K562 (cell line): ENCODE measurements around the gene STX11.

Experiments
- FOSL1 ChIP-seq: fragments of 200-800 bp; sonication (Bioruptor generic); conservative IDR thresholded peaks from 2 replicates; pipeline ENCODE4 v1.6.1; 2016; ENCODE audit warnings: missing genetic modification characterization, missing compliant biosample characterization
- HDGF ChIP-seq: fragments of 450-650 bp; IDR thresholded peaks from 2 replicates; pipeline ENCODE4 v1.6.1; 2016
- KDM1A ChIP-seq, 2 experiments: fragments of 450-650 bp; IDR thresholded peaks; 2 replicates each; pipeline ENCODE4 v1.6.1; 2016; ENCODE audit warnings: mild to moderate bottlenecking in 2 of 2
- NFIX ChIP-seq: fragments of 250-450 bp; sonication (Bioruptor Pico); IDR thresholded peaks from 2 replicates; pipeline ENCODE4 v1.4.0; 2020; ENCODE audit warnings: low read depth, mild to moderate bottlenecking, moderate library complexity
- ZNF239 ChIP-seq: fragments of 250-450 bp; sonication (Bioruptor Pico); IDR thresholded peaks from 2 replicates; pipeline ENCODE4 v1.4.0; 2020; ENCODE audit warnings: mild to moderate bottlenecking
- ZNF274 ChIP-seq: IDR thresholded peaks from 2 replicates; pipeline ENCODE4 v1.6.1; 2011; ENCODE audit warnings: low read depth, mild to moderate bottlenecking, low read length, moderate library complexity, borderline replicate concordance
- TF ChIP-seq, protein P1 (sequence below), 2 experiments: fragments of 450-650 bp; formaldehyde crosslinking in 1 of 2; IDR thresholded peaks; 2 replicates each; pipeline versions ENCODE4 v1.4.0 to v1.6.1; 2014 to 2020; ENCODE audit warnings: mild to moderate bottlenecking in 2 of 2, borderline replicate concordance in 1 of 2, low read depth in 1 of 2
- TF ChIP-seq, protein P2 (sequence below): fragments of 250-450 bp; sonication (Bioruptor Pico); IDR thresholded peaks from 2 replicates; pipeline ENCODE4 v1.8.0; 2022; ENCODE audit warnings: inconsistent platforms, mild to moderate bottlenecking, moderate library complexity, borderline replicate concordance

DNA sequence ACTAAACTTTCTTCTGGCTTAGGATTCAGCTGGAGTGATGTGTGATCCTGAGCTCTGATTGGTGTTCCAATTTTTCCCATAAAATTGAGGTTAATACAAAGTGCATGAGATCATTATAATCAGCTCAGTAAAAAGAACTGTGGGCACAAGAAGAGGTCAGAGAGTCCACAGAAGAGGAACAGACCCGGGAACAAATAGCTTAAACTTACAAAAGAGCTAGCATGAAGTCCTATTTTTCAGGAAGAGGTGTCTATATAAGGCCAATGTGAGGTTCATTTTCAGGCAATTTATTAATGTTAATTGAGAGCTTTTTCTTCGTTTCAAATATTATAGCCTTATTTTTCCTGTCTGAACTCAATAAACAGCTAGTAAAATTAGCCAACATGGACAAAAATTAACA is 26.9 kb upstream of the STX11 start:
- TF ChIP-seq, protein P1, sequence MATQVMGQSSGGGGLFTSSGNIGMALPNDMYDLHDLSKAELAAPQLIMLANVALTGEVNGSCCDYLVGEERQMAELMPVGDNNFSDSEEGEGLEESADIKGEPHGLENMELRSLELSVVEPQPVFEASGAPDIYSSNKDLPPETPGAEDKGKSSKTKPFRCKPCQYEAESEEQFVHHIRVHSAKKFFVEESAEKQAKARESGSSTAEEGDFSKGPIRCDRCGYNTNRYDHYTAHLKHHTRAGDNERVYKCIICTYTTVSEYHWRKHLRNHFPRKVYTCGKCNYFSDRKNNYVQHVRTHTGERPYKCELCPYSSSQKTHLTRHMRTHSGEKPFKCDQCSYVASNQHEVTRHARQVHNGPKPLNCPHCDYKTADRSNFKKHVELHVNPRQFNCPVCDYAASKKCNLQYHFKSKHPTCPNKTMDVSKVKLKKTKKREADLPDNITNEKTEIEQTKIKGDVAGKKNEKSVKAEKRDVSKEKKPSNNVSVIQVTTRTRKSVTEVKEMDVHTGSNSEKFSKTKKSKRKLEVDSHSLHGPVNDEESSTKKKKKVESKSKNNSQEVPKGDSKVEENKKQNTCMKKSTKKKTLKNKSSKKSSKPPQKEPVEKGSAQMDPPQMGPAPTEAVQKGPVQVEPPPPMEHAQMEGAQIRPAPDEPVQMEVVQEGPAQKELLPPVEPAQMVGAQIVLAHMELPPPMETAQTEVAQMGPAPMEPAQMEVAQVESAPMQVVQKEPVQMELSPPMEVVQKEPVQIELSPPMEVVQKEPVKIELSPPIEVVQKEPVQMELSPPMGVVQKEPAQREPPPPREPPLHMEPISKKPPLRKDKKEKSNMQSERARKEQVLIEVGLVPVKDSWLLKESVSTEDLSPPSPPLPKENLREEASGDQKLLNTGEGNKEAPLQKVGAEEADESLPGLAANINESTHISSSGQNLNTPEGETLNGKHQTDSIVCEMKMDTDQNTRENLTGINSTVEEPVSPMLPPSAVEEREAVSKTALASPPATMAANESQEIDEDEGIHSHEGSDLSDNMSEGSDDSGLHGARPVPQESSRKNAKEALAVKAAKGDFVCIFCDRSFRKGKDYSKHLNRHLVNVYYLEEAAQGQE (IDR thresholded peaks at IDR 0.05; ENCODE audit: borderline replicate concordance) = no peak
- TF ChIP-seq, protein P1 (CRISPR knock-in tag; IDR thresholded peaks at IDR 0.05; ENCODE audit: low read depth) = no peak
- TF ChIP-seq, protein P2, sequence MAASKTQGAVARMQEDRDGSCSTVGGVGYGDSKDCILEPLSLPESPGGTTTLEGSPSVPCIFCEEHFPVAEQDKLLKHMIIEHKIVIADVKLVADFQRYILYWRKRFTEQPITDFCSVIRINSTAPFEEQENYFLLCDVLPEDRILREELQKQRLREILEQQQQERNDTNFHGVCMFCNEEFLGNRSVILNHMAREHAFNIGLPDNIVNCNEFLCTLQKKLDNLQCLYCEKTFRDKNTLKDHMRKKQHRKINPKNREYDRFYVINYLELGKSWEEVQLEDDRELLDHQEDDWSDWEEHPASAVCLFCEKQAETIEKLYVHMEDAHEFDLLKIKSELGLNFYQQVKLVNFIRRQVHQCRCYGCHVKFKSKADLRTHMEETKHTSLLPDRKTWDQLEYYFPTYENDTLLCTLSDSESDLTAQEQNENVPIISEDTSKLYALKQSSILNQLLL (CRISPR knock-in tag) = no peak
- TF ChIP-seq HDGF (no peak), ZNF274 (no peak), KDM1A (IDR thresholded peaks at IDR 0.05) (no peak), ZNF239 (no peak), NFIX (no peak), FOSL1 (no peak)
